Measurements from ENCODE around the gene G6PC3.
A peak's percentile ranks its signal among the peaks of the same experiment; 100 is the strongest.

G6PC3 gene

GRCh38 chr17:44061446-44061845 lies 9.1 kb upstream of the G6PC3 start:
- DNase-seq, result no peak

GRCh38 chr17:44062871-44063270 lies 7.7 kb upstream of the G6PC3 start:
- DNase-seq, result no peak

- DNase-seq, result no peak
Observed at GRCh38 chr17:44063704-44064639, 6.6 kb upstream of the G6PC3 start.

GRCh38 chr17:44065668-44066203 lies 4.8 kb upstream of the G6PC3 start:
- no peak for DNase-seq

GRCh38 chr17:44066204-44066930 lies 4.2 kb upstream of the G6PC3 start, which contains the start of gene LSM12:
Gene LSM12 (minus strand): TSS chr17:44066671. CDS start chr17:44066587, 84 bp downstream.
- DNase-seq, result peak; percentile 95

GRCh38 chr17:44067545-44067940 lies 3.0 kb upstream of the G6PC3 start:
- no peak for DNase-seq

GRCh38 chr17:44069974-44070454 lies 521 bp upstream of the G6PC3 start:
- DNase-seq, result no peak

- DNase-seq, result no peak
Observed at GRCh38 chr17:44071198-44071520, 624 bp downstream of the G6PC3 start.

- DNase-seq, result no peak
Observed at GRCh38 chr17:44071772-44072171, 1.2 kb downstream of the G6PC3 start.

- no peak for DNase-seq
Observed at GRCh38 chr17:44074231-44074910, 3.8 kb downstream of the G6PC3 start.

GRCh38 chr17:44074911-44075285 lies 4.4 kb downstream of the G6PC3 start:
- no peak for DNase-seq

- no peak for DNase-seq
Observed at GRCh38 chr17:44075598-44076293, 5.2 kb downstream of the G6PC3 start.

- no peak for DNase-seq
Observed at GRCh38 chr17:44076716-44077594, 6.4 kb downstream of the G6PC3 start.

GRCh38 chr17:44077595-44077909 lies 7.0 kb downstream of the G6PC3 start:
- DNase-seq, result no peak

- no peak for DNase-seq
Observed at GRCh38 chr17:44078412-44078811, 7.9 kb downstream of the G6PC3 start.

GRCh38 chr17:44079877-44080821 lies 9.6 kb downstream of the G6PC3 start:
- no peak for DNase-seq

GRCh38 chr17:44081681-44082080 lies 11.1 kb downstream of the G6PC3 start:
- no peak for DNase-seq

- no peak for DNase-seq
Observed at GRCh38 chr17:44082256-44082927, 11.9 kb downstream of the G6PC3 start.

- no peak for DNase-seq
Observed at GRCh38 chr17:44083250-44083849, 12.8 kb downstream of the G6PC3 start.
